Activated T-helper 1 cell treated with anti-CD3 and anti-CD28 coated beads, Interleukin-12 subunit alpha, Interleukin-12 subunit beta, Interleukin-2, Interleukin-4 antibody, amounts not matched to agents 30 ng/mL and 10 ng/mL and 1 ng/mL, durations not matched to agents 14 hours and 24 hours and 36 hours (primary cell): ENCODE measurements around the gene NGEF. TPM values are rescaled to one million over a fixed set of nuclear protein-coding genes. Genes with fewer than 3 reads are reported as not detected.

ENCODE experiments used
- DNase-seq: peaks from one replicate; pipeline ENCODE4 v3.0.0; 2021; ENCODE audit warnings: low spot score
- H3K27ac Mint-ChIP-seq: one replicate; pipeline ENCODE4 v1.8.0; 2021; ENCODE audit warnings: mild to moderate bottlenecking, mixed read lengths
- H3K27me3 Mint-ChIP-seq: one replicate; pipeline ENCODE4 v1.8.0; 2022; ENCODE audit warnings: mild to moderate bottlenecking, moderate library complexity, mixed read lengths; ENCODE audit not compliant: insufficient read depth
- H3K36me3 Mint-ChIP-seq: one replicate; pipeline ENCODE4 v1.8.0; 2021; ENCODE audit warnings: low read depth, mixed read lengths
- H3K4me1 Mint-ChIP-seq: one replicate; pipeline ENCODE4 v1.8.0; 2021; ENCODE audit warnings: low read depth, mixed read lengths
- H3K4me3 Mint-ChIP-seq: one replicate; pipeline ENCODE4 v1.8.0; 2021; ENCODE audit warnings: mild to moderate bottlenecking, moderate library complexity, mixed read lengths
- H3K9me3 Mint-ChIP-seq: one replicate; pipeline ENCODE4 v1.8.0; 2021; ENCODE audit warnings: mixed read lengths
- intact Hi-C: fragments of 100-400 bp; cut with micrococcal nuclease; formaldehyde crosslinking; loops from one replicate; pipeline ENCODE4 v1.15.1; 2024
- total RNA-seq: library from RNA; stranded (reverse); gene quantifications from 2 replicates; pipeline ENCODE4 v1.2.3, GENCODE V29; 2022

The NGEF gene
- total RNA-seq, 1 donor from 2014 or later = 0.21 TPM

DNA sequence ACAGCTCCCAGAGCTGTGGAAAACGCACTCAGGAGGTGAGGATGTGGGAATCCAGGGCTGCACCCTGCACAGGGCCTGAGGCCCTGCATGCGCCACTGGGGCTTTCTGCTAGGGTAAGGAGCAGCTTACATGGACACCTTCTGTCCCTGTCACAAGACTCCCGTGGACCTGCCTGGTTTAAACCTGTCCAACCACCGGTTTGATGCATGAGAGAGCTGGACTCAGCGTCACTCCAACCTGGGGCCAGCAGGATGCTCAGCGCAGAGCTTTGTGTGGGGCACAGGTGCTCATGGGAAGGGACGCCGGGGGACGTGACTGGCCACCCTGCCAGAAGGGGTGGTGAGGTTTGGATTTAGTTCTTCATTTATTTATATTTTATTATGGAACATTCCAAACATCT lies 118.8 kb downstream of the NGEF start:
- Mint-ChIP-seq H3K36me3 (no peaks in the 10 kb centered on the region), H3K27me3 (peaks cover 9% of the 10 kb centered on the region), H3K27ac (no peak overlapping the region), H3K9me3 (no peaks in the 10 kb centered on the region), H3K4me3 (no peak overlapping the region), H3K4me1 (peaks cover 6% of the 10 kb centered on the region)
- intact Hi-C loops = no loop called here
- DNase-seq = no peak

DNA sequence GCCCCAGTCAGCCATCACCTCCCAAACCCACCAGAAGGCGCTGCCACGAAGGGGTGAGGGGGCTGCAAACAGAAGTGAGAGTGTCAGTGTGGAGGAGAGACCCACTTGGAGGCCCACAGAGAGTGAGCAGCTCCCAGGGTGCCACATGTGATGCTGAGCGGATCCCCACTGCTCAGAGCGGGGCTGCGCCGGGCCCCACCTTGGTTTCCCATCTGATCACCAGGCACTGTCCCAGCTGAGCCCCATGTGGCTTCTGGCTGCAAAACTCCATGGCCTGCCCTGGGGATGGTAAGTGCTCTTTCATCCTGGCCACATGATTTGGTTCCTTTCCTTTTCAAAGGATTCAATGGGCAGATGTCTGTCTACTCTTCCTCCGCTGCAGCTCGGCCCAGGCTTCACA lies 119.2 kb downstream of the NGEF start:
- intact Hi-C loops = no loop called here
- Mint-ChIP-seq H3K4me1 (peaks cover 6% of the 10 kb centered on the region), H3K27me3 (peaks cover 9% of the 10 kb centered on the region), H3K36me3 (no peaks in the 10 kb centered on the region), H3K9me3 (no peaks in the 10 kb centered on the region), H3K4me3 (no peak overlapping the region), H3K27ac (no peak overlapping the region)
- no peak for DNase-seq

DNA sequence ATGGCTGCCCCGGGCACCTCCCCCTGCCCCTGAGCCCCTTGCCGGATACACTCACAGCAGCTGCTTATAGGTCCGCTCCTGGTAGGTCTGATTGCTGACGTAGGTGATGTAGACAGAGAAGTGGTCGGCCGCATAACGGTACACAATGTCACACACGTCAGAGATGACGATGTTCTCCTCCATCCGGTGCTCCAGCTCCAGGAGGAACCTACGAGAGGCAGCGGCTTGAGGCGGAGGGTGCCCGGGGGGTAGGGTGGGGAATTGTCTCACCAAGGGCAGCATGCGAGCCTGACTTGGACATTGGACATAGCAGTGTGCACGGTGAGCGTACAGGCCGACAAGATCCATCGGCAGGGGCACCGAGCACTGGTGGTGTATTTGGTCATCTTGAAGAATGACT lies 120.2 kb downstream of the NGEF start:
- no peak for DNase-seq
- H3K27ac Mint-ChIP-seq = no peak overlapping the region

DNA sequence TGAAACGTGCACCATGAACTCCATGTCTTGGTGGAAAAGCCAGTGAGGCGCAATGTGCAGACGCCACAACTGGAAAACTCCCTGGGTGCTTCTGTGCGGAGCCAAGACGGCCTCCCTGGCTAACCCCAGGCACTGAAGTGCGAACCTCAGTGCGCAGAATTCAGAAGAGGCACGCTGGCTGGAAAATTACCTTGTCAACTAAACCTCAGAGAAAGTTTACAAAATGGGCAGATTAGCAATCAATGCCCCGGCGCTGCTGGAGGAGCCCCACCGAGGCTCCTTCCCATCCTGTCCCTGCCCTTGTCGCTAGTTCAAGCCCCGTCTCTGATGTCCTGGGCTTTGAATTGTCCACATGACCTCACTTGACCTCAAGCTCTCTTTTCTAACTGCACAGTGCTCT lies 120.8 kb downstream of the NGEF start:
- intact Hi-C loops = no loop called here

More for the DNA sequence above, 120.2 kb downstream of the NGEF start:
- peaks cover 9% of the 10 kb centered on the region for H3K27me3 Mint-ChIP-seq
- H3K36me3 Mint-ChIP-seq = no peaks in the 10 kb centered on the region
- H3K4me1 Mint-ChIP-seq = peaks cover 6% of the 10 kb centered on the region
- H3K9me3 Mint-ChIP-seq = no peaks in the 10 kb centered on the region
- no peak overlapping the region for H3K4me3 Mint-ChIP-seq
- intact Hi-C loops = no loop called here

DNA sequence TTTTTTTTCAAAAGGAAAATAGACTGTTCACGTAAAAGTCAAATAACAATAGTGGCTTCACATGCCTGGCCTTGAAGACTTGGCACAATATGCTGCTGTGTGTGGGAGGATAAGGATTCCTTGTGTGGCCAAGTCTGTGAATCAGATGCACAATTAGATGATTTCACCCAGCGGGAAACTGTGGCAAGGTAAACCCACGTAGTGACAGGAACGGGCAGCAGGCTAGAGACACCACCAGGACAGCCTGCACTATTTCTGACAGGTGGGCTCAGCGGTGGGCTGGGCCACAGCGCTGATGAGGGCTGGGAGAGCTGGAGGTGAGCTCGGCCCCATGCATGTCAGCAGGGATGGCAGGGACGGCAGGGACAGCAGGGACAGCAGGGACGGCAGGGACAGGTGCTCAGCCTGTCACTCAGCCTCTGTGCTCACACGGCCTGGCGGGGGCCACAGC lies 121.4 kb downstream of the NGEF start:
- DNase-seq = no peak
- Mint-ChIP-seq H3K27me3 (peaks cover 9% of the 10 kb centered on the region), H3K4me3 (no peak overlapping the region), H3K36me3 (no peaks in the 10 kb centered on the region), H3K9me3 (no peaks in the 10 kb centered on the region), H3K27ac (no peak overlapping the region), H3K4me1 (peaks cover 6% of the 10 kb centered on the region)
- intact Hi-C loops = no loop called here

More for the DNA sequence above, 120.8 kb downstream of the NGEF start:
- Mint-ChIP-seq H3K9me3 (no peaks in the 10 kb centered on the region), H3K4me1 (peaks cover 6% of the 10 kb centered on the region), H3K4me3 (no peak overlapping the region), H3K36me3 (no peaks in the 10 kb centered on the region), H3K27me3 (peaks cover 9% of the 10 kb centered on the region), H3K27ac (no peak overlapping the region)
- DNase-seq = no peak

DNA sequence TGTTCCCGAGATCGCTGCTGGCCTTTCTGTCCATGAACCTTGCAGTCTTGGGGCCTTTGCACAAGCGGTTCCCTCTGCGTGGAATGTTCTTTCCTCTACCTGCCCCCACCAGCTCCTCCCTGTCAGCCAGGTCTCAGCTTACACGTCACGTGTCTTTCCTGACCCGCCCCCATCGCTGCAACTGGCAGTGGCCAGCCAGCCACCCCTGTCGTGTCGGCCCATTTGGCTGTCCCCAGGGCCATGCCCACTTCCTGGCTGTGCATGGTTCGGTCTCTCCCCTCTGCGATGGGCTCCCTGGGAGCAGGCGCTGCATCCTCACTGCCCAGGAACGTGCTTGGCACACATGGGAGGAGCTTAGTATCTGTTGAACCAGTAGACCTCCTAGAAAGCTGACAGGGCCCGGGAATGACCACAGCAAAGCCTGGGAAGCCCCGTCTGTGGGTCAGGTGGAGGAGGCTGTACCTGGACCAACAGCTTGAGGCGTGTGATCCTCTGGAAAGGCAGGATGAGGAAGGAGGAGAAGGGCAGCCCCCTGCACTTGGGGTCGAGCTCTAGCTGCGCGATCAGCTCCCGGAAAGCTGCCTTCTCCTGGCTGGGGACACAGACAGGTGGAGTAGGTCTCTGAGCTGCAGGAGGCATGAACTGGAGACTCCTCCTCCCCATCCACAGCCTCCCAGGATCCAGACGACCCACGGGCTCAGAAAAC lies 122.0 kb downstream of the NGEF start:
- DNase-seq = no peak
- Mint-ChIP-seq H3K4me3 (no peak overlapping the region), H3K27ac (no peak overlapping the region), H3K9me3 (no peaks in the 10 kb centered on the region), H3K27me3 (peaks cover 9% of the 10 kb centered on the region), H3K36me3 (no peaks in the 10 kb centered on the region), H3K4me1 (peaks cover 6% of the 10 kb centered on the region)
- intact Hi-C loops = no loop called here

DNA sequence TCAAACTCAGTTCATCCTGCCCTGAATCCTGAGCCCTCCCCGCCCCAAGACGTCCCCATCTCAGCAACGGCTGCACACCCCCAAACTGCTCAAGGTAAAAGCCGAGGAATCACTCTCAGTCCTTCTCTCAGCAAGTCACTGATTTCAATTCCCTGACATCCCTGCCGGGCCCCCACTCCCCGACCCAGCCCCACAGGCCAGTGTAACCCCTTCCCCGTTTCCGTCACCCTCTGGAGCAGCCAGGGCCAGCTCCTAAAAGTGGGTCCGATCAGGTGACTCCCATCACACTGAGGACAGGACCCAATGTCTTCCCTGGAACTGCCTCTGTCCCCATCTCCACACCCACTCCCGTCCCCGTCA lies 122.5 kb downstream of the NGEF start:
- no peak overlapping the region for H3K4me3 Mint-ChIP-seq
- no peak for DNase-seq
- peaks cover 6% of the 10 kb centered on the region for H3K4me1 Mint-ChIP-seq
- no peaks in the 10 kb centered on the region for H3K36me3 Mint-ChIP-seq
- no peak overlapping the region for H3K27ac Mint-ChIP-seq
- peaks cover 9% of the 10 kb centered on the region for H3K27me3 Mint-ChIP-seq
- intact Hi-C loops = no loop called here
- H3K9me3 Mint-ChIP-seq = no peaks in the 10 kb centered on the region

DNA sequence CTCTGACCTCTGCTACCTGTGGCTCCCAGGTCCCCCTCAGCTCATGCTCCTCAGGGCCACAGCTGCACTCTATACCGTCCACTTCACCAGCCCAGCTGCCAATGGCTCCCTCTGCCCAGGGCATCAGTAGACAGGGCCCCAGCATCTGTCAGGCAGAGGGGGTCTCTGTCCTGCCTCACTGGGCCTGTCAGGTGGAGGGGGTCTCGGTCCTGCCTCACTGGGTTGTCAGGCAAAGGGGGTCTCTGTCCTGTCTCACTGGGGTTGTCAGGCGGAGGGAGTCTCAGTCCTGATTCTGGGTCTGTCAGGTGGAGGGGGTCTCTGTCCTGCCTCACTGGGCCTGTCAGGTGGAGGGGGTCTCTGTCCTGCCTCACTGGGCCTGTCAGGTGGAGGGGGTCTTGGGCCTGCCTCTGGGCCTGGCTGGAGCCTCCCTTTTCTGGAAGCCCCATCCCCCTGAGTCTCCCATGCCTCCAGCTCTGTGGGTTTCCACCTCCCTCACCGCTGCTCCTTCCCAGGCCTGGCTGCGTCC lies 123.1 kb downstream of the NGEF start:
- intact Hi-C loops = no loop called here
- Mint-ChIP-seq H3K36me3 (no peaks in the 10 kb centered on the region), H3K4me3 (no peak overlapping the region), H3K4me1 (peaks cover 6% of the 10 kb centered on the region), H3K9me3 (no peaks in the 10 kb centered on the region), H3K27me3 (peaks cover 9% of the 10 kb centered on the region), H3K27ac (no peak overlapping the region)
- DNase-seq = no peak

DNA sequence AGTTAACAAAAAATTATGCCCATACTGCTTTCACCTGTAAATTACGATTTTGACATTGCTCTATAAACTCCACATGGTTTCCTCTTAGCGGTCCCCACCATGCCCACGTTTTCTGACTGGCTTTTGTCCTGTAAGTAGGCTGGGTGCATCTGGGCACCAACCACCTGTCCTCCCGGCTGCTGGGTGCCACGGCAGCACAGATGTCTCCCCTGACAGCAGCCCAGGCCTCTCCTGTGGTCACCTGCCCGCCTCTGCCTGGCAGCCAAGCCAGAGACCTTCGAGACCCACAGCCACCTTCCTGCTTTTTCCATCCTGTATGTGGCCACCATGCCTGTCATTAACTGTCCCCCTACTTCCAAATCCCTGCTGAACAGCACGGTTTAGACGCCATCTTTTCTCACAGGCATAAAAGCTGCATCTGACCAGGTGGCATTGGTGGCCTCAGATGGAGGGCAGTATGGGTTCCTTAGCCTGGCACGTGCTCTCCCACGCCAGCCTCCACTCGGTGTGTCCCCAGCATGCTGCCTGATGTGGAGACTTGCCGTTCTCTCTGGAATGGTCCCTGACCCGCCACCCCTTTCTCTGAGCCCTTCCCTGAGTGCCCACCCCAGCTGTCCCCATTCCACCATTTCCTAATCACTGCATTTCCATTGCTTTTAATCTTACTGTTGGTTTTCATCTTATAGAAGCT lies 124.1 kb downstream of the NGEF start:
- Mint-ChIP-seq H3K4me1 (peaks cover 6% of the 10 kb centered on the region), H3K27me3 (peaks cover 9% of the 10 kb centered on the region), H3K9me3 (no peaks in the 10 kb centered on the region), H3K36me3 (no peaks in the 10 kb centered on the region), H3K4me3 (no peak overlapping the region), H3K27ac (no peak overlapping the region)
- DNase-seq = no peak
- intact Hi-C loops = no loop called here

DNA sequence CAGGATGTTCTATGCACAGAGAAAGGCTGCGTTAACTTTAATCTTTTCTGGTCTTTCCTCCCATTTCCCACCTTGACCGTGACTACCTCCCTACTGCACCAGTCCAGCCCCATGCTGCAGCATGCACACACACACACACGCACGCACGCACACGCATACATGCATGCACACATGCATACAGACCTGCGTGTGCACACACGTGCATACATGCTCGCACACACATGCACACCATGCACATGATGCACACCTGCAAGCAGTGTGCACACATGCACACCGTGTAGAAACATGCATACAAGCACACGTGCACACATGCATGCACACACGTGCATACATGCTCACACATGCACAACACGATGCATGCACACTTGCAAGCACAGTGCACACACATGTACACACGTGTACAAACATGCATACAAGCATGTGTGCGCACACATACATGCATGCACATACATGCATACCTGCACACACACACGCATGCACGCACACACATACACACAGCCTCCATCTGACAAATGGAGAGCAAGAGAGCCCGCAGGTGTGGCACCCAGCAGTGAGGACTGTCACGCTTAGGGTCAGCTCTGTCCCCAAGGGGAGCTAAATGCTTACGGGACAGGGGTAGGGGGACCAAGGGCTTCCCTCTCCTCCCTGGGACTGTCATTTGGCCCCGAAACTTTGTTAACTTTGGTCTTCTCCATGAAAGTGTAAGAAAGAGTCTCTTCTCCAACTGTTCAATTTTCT lies 124.8 kb downstream of the NGEF start:
- H3K4me3 Mint-ChIP-seq = no peak overlapping the region
- no peaks in the 10 kb centered on the region for H3K9me3 Mint-ChIP-seq
- H3K27ac Mint-ChIP-seq = no peak overlapping the region
- no peak for DNase-seq
- intact Hi-C loops = no loop called here
- H3K27me3 Mint-ChIP-seq = peaks cover 9% of the 10 kb centered on the region
- H3K4me1 Mint-ChIP-seq = peaks cover 6% of the 10 kb centered on the region
- H3K36me3 Mint-ChIP-seq = no peaks in the 10 kb centered on the region

DNA sequence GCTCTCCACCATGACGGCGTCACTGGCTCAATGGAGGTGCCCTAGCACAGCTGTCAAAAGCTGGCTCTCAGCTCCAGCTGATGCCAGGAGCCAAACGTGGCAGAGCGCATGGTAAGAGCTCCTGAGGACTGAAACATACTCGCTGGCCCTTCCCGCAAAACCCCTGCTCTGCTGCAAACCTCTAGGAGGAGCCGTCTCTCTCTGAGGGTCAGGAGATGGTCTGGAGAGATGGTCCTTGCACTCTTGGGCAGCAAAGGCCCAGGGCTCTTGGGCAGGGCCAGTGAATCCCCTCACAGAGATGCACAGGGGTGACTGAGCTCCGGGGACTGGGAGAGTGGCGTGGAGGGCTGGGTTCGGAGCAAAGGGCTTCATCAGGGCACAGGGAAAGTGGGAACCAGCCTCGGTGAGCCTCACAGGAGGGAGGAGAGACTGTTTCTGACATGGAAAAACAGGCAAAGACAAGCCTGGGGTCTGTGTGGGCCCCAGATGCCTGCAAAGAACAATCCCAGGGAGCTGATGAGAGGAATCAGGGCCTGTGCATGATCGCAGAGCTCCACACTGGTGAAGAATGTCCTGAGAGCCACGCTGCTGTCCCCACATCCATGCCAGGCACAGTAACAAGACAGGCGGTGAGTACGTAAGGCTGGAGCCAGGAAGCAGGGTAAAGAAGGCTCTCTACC lies 125.7 kb downstream of the NGEF start:
- Mint-ChIP-seq H3K9me3 (no peaks in the 10 kb centered on the region), H3K27me3 (peaks cover 9% of the 10 kb centered on the region), H3K4me3 (no peak overlapping the region), H3K36me3 (no peaks in the 10 kb centered on the region), H3K27ac (no peak overlapping the region), H3K4me1 (peaks cover 6% of the 10 kb centered on the region)
- DNase-seq = no peak
- intact Hi-C loops = no loop called here

DNA sequence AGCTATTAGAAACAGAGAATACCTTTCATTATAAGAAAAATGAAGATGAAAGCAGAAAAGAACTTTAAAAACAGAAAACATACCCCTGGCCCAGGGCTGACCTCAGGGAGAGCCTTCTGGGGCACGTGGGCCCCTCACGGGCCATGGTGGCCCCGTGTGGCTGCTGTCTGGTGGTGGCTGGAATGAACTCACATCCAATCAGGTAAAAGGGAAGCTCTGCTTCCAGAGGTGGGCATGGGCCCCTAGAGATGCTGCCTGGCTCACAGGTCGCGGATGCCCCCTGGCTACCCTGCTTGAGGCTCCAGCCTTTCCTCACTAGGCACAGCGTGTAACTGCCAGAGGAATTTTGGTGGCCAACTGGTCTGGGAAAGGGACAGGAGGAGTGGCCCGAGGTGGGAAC lies 126.4 kb downstream of the NGEF start:
- H3K9me3 Mint-ChIP-seq = no peaks in the 10 kb centered on the region
- peaks cover 9% of the 10 kb centered on the region for H3K27me3 Mint-ChIP-seq
- no peak overlapping the region for H3K27ac Mint-ChIP-seq
- intact Hi-C loops = no loop called here
- peaks cover 6% of the 10 kb centered on the region for H3K4me1 Mint-ChIP-seq
- H3K4me3 Mint-ChIP-seq = no peak overlapping the region
- H3K36me3 Mint-ChIP-seq = no peaks in the 10 kb centered on the region
- no peak for DNase-seq
